Esophagus muscularis mucosa (tissue), 4 donors: ENCODE measurements around the gene DRG2. TPM values are rescaled to one million over a fixed set of nuclear protein-coding genes. Genes with fewer than 3 reads are reported as not detected.

Source experiments
- DNase-seq: peaks from one replicate; pipeline ENCODE4 v3.0.0-alpha.2; 2017; ENCODE audit errors: extremely low spot score
- H3K27ac ChIP-seq, 4 donors: fragments of 200-600 bp; sonication (generic); replicated peaks in 1 of 4; 1 replicate in 3 of 4; 2 replicates in 1 of 4; pipeline ENCODE4 v1.5.1; 2016 to 2019; ENCODE audit warnings: mild to moderate bottlenecking in 1 of 4
- H3K27me3 ChIP-seq, 4 donors: fragments of 200-600 bp; sonication (generic); one replicate each; pipeline versions ENCODE4 v1.5.1 to v1.6.0; 2016 to 2019
- H3K36me3 ChIP-seq, 4 donors: fragments of 200-600 bp; sonication (generic); one replicate each; pipeline ENCODE4 v1.5.1; 2016 to 2019
- H3K4me1 ChIP-seq, 4 donors: fragments of 200-600 bp; sonication (generic); one replicate each; pipeline ENCODE4 v1.5.1; 2016 to 2019
- H3K4me3 ChIP-seq, 4 donors: fragments of 200-600 bp; sonication (generic); 1 replicate in 2 of 4; 2 replicates in 2 of 4; pipeline ENCODE4 v1.5.1; 2016 to 2019; ENCODE audit warnings: mild to moderate bottlenecking in 4 of 4, moderate library complexity in 1 of 4
- H3K9me3 ChIP-seq, 4 donors: fragments of 200-600 bp; sonication (generic); 1 replicate in 3 of 4; 2 replicates in 1 of 4; pipeline ENCODE4 v1.5.1; 2016 to 2019
- CTCF ChIP-seq, 3 experiments: fragments of 200-600 bp in 2 of 3; fragments of 450-650 bp in 1 of 3; sonication (generic) in 2 of 3; IDR thresholded peaks; one replicate each; pipeline ENCODE4 v1.5.1; 2017 to 2019; ENCODE audit warnings: antibody characterized with exemption in 3 of 3, mild to moderate bottlenecking in 2 of 3, moderate library complexity in 1 of 3
- EP300 ChIP-seq: sonication (generic); formaldehyde crosslinking; IDR thresholded peaks from one replicate; pipeline ENCODE4 v1.6.1; 2017; ENCODE audit warnings: antibody characterized with exemption
- POLR2A ChIP-seq: fragments of 450-650 bp; IDR thresholded peaks from one replicate; pipeline ENCODE4 v1.6.1; 2017; ENCODE audit warnings: antibody characterized with exemption, moderate library complexity, mild to moderate bottlenecking, low read depth
- POLR2AphosphoS5 ChIP-seq, 2 donors: sonication (generic); formaldehyde crosslinking; IDR thresholded peaks; one replicate each; pipeline ENCODE4 v1.6.1; 2017; ENCODE audit warnings: antibody characterized with exemption in 2 of 2
- WGBS: methylation state at CpG from one replicate; pipeline ENCODE4 v1.1.5; 2018; 5-methylcytosine and 5-hydroxymethylcytosine counted together
- intact Hi-C: fragments of 100-400 bp; cut with DNase I; formaldehyde crosslinking; loops from one replicate; pipeline ENCODE4 v1.15.1; 2023
- total RNA-seq, 4 donors: library from RNA; depleted of rRNA; stranded (reverse); fragments of >200 nt; gene quantifications; one replicate each; pipeline versions ENCODE4 v1.1.0 to v1.2.1, GENCODE V29; 2016

The DRG2 gene
- total RNA-seq, 4 donors from 2014 or later, result 27.4 to 33.8 (median 33.0) TPM

DNA sequence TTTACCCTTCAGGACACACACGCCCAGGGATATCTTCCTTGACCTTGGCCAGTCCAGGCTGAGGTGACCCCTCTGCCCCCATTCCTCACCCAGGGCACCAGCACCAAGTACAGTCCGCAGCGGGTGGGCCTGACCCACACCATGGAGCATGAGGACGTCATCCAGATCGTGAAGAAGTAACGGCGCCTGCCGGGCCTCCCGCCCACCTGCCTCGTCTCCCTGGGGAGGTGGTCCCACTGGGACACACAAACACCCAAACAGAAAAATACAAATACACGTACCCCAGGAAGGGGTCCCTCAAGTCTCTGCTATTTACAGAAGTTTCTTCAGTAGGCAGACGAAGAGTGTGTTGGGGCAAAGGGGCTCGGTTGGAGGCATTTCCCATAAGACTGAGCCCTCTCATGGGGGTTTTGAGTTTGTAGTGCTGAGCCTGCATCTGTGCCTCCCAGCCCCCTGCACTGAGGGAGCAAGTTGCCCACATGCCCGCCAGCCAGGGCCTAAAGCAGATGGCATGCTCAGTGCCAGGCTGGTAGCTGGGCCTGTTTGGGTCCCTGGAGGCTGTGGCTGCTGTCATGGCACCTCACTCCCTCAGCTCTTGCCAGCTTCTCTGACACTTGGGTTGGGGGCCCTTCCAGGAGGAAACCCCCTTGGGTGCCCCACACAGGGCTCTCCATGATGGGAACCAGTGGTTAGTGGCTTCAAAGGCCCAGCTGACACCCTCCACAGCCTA, 19.5 kb downstream of the DRG2 start:
- no peak for TF ChIP-seq POLR2AphosphoS5 (IDR thresholded peaks at IDR 0.05)
- peaks cover 18 to 55% (median 41%) of the 10 kb centered on the region in 4 donors for H3K36me3 ChIP-seq
- 92% methylated on average over 13 of the region's 14 CpGs for WGBS
- DNase-seq, result no peak
- H3K9me3 ChIP-seq, result no peaks in the 10 kb centered on the region
- H3K27ac ChIP-seq, result no peak overlapping the region
- no peak overlapping the region for H3K4me3 ChIP-seq
- H3K4me1 ChIP-seq, result no peaks in the 10 kb centered on the region
- intact Hi-C loops, result no loop called here
- H3K27me3 ChIP-seq, result no peaks in the 10 kb centered on the region

DNA sequence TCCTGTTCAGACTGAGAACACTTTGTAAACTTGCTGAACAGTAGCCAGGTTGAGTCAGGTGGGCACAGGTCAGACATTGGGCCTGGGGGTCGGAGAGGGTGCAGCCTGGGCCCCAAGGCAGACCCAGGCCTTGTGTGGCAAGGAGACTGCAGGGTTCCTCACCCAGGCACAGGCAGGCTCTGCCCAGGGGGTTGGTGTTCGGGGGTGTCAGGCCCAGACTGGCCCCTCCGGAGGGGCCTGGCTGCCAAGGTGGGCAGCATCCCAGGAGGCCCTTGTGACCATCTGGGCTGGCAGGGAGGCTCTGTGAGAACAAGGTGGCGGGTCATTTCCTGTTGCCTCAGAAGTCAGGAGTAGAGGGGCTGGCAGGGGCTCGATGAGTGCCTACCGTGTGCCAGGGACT, 20.2 kb downstream of the DRG2 start:
- Histone ChIP-seq H3K36me3 (peaks cover 18 to 51% (median 39%) of the 10 kb centered on the region in 4 donors), H3K9me3 (no peaks in the 10 kb centered on the region)

GRCh38 chr17:18108401-18109312, 20.9 kb downstream of the DRG2 start, which contains the start of gene MYO15A:
TSS of gene MYO15A (plus strand) at chr17:18108756. CDS start at chr17:18118801, 10,045 bp downstream.
- intact Hi-C loops, result no loop called here
- H3K27me3 ChIP-seq, result no peaks in the 10 kb centered on the region
- H3K4me1 ChIP-seq, result no peaks in the 10 kb centered on the region
- DNase-seq, result no peak
- 57% methylated on average over 12 of the region's 17 CpGs for WGBS
- TF ChIP-seq POLR2A, result no peak
- no peak for TF ChIP-seq POLR2AphosphoS5 (IDR thresholded peaks at IDR 0.05)
- no peak for TF ChIP-seq EP300
- no peak for TF ChIP-seq CTCF (IDR thresholded peaks at IDR 0.05)
- H3K27ac ChIP-seq, result no peak within 1 kb of the TSS
- H3K9me3 ChIP-seq, result no peaks in the 10 kb centered on the region
- H3K4me3 ChIP-seq, result no peak within 1 kb of the TSS
- peaks cover 18 to 44% (median 34%) of the 10 kb centered on the region in 4 donors for H3K36me3 ChIP-seq

More for the DNA sequence above, 20.2 kb downstream of the DRG2 start:
- Histone ChIP-seq H3K4me1 (no peaks in the 10 kb centered on the region), H3K4me3 (no peak overlapping the region), H3K27me3 (no peaks in the 10 kb centered on the region), H3K27ac (no peak overlapping the region)
- TF ChIP-seq POLR2AphosphoS5 (IDR thresholded peaks at IDR 0.05) (no peak), POLR2A (no peak), EP300 (no peak), CTCF (IDR thresholded peaks at IDR 0.05) (no peak)
- WGBS, result no CpG with 5 or more reads among the region's 6 CpGs
- intact Hi-C loops, result no loop called here
- no peak for DNase-seq

DNA sequence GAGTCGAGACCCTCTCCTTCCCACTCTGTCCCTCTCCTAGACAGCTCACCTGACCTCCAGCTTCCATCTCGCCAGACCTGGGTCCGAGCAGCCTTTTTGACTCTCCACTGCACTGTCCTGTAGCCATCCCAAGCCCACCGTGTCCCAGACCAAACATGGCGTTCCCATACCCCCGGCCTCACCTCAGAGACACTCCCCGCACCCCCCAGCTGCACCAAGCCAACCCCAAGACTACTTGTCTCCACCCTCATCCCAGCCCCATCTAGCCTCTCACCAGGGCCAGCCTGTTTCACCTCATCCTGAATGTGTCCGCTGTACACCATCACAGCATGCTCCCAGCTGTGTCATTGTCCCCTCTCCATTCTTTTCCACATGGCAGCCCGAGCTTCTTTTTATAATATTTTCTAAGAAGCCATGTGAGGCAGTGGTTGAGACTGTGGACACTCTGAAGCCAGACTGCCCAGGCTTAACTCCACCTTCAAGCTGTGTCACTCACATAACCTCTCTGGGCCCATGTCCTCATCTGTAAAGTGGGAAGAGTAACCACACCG, 22.3 kb downstream of the DRG2 start:
- intact Hi-C loops, result no loop called here
- no peak overlapping the region for H3K4me3 ChIP-seq
- no peak overlapping the region for H3K27ac ChIP-seq
- H3K9me3 ChIP-seq, result no peaks in the 10 kb centered on the region
- TF ChIP-seq POLR2A (no peak), POLR2AphosphoS5 (IDR thresholded peaks at IDR 0.05) (no peak)
- no peaks in the 10 kb centered on the region for H3K4me1 ChIP-seq
- no peak for DNase-seq
- peaks cover 0 to 5% (median 0%) of the 10 kb centered on the region in 4 donors for H3K27me3 ChIP-seq
- H3K36me3 ChIP-seq, result peaks cover 14 to 31% (median 21%) of the 10 kb centered on the region in 4 donors
- 79% methylated on average over 10 of the region's 10 CpGs for WGBS

- H3K27me3 ChIP-seq, result peaks cover 0 to 12% (median 0%) of the 10 kb centered on the region in 4 donors
- intact Hi-C loops, result no loop called here
Measured at GRCh38 chr17:18110636-18111145, 22.9 kb downstream of the DRG2 start.

More at GRCh38 chr17:18110636-18111145, 22.9 kb downstream of the DRG2 start:
- no peak for DNase-seq
- H3K9me3 ChIP-seq, result no peaks in the 10 kb centered on the region
- TF ChIP-seq POLR2AphosphoS5 (IDR thresholded peaks at IDR 0.05) (no peak), CTCF (IDR thresholded peaks at IDR 0.05) (no peak), EP300 (no peak), POLR2A (no peak)
- H3K36me3 ChIP-seq, result peaks cover 8 to 24% (median 16%) of the 10 kb centered on the region in 4 donors
- H3K4me1 ChIP-seq, result no peaks in the 10 kb centered on the region
- WGBS, result 85% methylated on average over 4 of the region's 4 CpGs
- H3K4me3 ChIP-seq, result no peak overlapping the region
- no peak overlapping the region for H3K27ac ChIP-seq
